Stimulated activated CD8-positive, alpha-beta memory T cell treated with anti-CD3 and anti-CD28 coated beads, Interleukin-4, amount 100 ng/mL, for 1 hour (primary cell): ENCODE data around the gene PCARE.
"Not testable (repeated sequence)": the region's sequence is repeated elsewhere in the genome, so short reads cannot be mapped to it uniquely, and the experiment has no call there.

Source experiments
- DNase-seq, 2 donors: peaks; one replicate each; pipeline ENCODE4 v3.0.0-alpha.2; 2020; ENCODE audit warnings: low read depth in 2 of 2, low spot score in 1 of 2

The PCARE gene

DNA sequence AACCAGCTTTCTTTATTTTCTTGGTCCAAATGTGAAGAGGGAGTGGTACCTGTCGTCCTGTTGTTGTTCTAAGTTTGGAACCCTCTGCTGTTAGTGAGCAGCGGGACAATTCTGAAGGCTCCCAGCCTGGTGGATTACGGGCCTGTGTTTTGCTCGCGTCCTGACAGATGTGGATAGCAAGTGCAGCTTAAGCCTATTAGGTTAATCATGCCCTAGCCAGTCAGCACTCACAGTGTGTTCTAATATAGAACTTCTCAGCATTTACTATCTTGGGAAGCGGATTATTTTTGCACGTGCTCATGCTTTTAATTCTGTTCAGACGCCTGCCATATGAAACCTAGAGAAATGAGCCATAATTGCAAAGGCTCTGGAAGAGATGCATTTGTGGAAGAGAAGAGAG is at the start of gene PCARE:
TSS of gene PCARE (minus strand) at position 113 of the 400 bp plus-strand sequence. CDS start 262 bp downstream, outside the sequence.
- no peak for DNase-seq

GRCh38 chr2:29123617-29124349 is 49.5 kb upstream of the PCARE start:
- no peak for DNase-seq

GRCh38 chr2:29120846-29121245 is 46.5 kb upstream of the PCARE start:
- DNase-seq, result no peak

DNA sequence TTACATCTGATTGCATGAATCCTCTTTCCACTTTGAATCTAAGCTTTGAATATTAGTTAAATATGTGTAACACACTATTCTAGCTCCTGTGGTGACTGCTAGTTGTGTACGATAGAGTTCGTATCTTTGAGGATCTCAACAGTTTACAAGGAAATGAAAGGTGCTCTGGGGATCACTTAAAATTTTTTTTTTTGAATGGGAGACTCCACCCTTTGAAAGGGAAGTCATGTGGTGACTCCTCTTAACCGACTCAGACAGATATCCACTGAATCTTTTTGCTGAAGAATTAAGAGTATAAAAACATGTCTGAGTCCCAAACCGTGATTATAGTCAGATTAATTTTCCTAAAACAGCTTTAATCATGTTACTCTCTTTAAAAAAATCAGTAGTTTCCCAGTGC is 44.9 kb upstream of the PCARE start:
- no peak for DNase-seq

- no peak for DNase-seq
Measured at GRCh38 chr2:29117636-29118303, 43.4 kb upstream of the PCARE start.

GRCh38 chr2:29115797-29116781 is 41.8 kb upstream of the PCARE start:
- DNase-seq, result peak; percentile 8 to 38

- DNase-seq, result peak; percentile 28 to 52
Measured at GRCh38 chr2:29114946-29115609, 40.8 kb upstream of the PCARE start, which contains the start of gene CLIP4. CLIP4 (plus strand) TSS chr2:29115415; CDS start chr2:29121389, 5,974 bp downstream.

GRCh38 chr2:29114586-29114945 is 40.2 kb upstream of the PCARE start:
- DNase-seq, result no peak

- DNase-seq, result no peak
Measured at GRCh38 chr2:29113891-29114321, 39.6 kb upstream of the PCARE start.

DNA sequence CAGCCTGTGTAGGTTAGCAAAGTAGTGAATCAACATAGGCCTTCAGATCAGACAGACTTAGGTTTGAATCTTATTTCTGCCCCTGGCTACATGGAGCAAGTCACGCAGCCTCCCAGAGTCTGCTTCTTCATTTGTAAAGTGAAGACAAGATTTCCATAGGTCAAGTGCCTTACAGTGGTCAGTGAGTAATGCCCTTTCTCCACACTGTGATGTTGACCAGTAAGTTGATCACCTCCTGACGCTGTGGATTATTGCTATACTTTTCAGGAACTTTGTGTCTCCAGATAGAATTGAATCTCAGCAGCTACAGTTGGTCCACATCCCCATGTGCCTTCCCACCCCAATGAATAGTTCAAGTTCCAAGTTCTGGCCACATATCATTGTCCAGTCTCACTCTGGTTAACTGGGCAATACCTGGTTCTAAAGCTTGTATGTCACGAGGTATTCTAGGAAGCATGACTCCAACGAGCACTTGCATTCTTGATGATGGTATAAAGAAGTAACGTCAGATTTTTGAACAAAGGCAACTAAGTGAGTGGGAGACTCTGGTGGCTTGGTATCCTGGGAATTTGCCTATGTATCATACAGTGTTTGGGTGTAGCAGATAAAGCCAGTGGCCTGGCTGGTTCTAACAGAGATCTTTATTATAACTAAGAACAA is 38.8 kb upstream of the PCARE start:
- DNase-seq, result no peak

DNA sequence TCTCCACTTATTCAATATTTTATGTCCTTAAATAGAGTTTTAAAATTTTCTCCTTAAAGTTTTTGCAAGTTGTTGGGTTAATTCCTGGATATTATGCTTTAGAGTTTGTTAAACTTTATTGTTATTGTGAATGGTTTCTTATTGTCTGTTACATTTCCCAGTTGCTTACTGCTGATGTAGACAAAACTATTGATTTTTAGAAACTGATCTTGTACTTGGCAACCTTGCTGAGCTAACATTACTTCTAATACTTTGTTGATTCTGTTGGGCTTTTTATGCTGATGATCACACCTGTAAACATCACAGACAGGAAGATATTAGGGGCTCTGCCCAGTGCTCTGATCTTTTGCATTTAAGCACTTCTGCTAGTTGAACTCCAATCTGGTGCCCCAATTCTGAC is 38.1 kb upstream of the PCARE start:
- DNase-seq, result no peak

- DNase-seq, result no peak
Measured at GRCh38 chr2:29110916-29111535, 36.7 kb upstream of the PCARE start.

DNA sequence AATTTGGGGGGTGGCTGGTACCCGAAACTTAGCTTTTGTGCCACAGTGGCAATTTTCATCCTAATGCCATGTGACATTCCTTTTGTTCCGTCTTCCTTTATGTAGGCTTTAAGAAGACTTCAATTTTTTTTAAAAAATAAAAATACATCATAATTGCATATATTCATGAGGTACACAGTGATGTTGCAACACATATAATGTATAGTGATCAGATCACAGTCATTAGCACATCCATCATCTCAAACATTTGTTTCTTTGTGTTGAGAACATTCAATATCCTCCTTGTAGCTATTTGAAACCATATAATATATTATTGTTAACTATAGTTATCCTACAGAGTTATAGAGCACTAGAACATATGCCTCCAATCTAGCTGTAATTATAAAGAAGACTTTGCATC is 34.9 kb upstream of the PCARE start:
- DNase-seq, result no peak

DNA sequence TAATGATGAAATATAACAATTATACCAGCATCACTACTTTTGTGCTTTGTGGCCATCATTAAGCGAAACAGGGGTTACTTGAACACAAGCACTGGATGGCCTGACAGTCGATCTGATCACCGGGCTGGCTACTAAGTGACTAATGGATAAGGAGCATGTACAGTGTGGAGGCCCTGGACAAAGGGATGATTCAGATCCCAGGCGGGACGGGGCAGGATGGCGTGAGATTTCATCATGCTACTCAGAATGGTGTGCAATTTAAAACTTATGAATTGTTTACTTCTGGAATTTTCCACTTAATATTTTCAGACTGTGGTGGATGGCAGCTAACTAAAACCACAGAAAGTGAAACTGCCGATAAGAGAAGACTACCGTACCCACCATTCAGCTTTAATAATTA is 33.9 kb upstream of the PCARE start:
- DNase-seq, result no peak

DNA sequence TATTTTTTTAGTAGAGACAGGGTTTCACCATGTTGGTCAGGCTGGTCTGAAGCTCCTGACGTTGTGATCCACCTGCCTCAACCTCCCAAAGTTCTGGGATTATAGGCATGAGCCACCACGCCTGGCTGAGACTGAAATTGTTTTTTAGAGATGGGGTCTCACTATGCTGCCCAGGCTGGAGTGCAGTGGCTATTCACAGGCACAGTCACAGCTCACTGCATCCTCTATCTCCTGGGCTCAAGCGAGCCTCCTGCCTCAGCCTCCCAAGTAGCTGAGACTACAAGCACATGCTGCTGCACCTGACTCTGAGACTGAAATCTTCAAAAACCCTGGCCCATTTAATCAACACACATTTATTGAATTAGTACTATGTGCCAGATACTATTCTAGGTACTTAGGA is 33.2 kb upstream of the PCARE start:
- DNase-seq, result not testable (repeated sequence)

- DNase-seq, result no peak
Measured at GRCh38 chr2:29106980-29107388, 32.7 kb upstream of the PCARE start.

DNA sequence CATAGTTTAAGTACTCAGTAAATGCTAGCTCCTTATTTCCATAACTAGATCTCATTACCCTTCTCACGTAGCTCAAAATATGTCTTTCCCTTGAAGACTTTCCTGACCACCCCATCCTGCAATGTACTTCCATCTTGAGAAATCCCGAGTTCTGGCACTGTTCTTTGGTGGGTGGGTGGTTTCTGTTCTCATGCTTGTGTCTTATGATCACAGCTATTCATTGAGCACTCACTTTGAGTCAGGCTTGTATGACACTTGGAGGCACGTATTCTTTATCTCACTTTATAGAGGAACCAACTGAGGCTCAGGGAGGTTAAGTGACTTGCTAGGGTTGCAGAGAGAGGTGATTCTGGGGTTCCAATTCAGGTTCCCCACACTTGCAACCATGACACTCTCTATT is 31.9 kb upstream of the PCARE start:
- no peak for DNase-seq

- no peak for DNase-seq
Measured at GRCh38 chr2:29105375-29105774, 31.1 kb upstream of the PCARE start.

DNA sequence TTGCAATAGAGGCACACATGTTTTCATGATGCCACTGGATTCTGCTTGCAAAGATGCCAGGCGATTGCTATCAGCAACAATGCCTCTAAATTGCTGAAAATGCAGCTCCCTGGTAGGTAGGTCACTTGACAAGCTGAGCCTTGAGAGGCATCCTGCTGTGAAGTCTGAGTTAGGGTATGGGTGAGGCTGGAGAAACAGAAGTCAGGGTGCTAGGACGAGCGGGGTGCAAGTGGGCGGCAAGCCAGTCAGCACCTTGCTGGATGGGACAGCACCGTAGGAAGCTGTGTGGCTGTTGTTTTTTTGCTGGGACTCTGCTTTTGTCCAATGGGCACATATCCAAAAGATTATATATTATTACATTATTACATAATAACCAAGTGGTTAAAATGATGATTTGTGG is 30.4 kb upstream of the PCARE start:
- DNase-seq, result no peak

- DNase-seq, result no peak
Measured at GRCh38 chr2:29100564-29100963, 26.2 kb upstream of the PCARE start.
